A673 (cell line): ENCODE results near the gene PGC.

ENCODE experiments used
- EZH2 ChIP-seq: fragments of 200-600 bp; sonication (generic); IDR thresholded peaks from 2 replicates; pipeline ENCODE4 v1.6.1; 2017; ENCODE audit warnings: borderline replicate concordance, low read depth, mild to moderate bottlenecking, mixed read lengths, antibody characterized with exemption, low read length; ENCODE audit not compliant: poor library complexity, severe bottlenecking
- TF ChIP-seq, protein P1 (sequence below): fragments of 300-800, 200-600 bp; sonication (generic); conservative IDR thresholded peaks from 2 replicates; pipeline ENCODE4 v1.5.1; 2017; ENCODE audit warnings: low read depth, mild to moderate bottlenecking, antibody characterized with exemption, low read length, moderate library complexity, mixed read lengths

- TF ChIP-seq, protein P1, sequence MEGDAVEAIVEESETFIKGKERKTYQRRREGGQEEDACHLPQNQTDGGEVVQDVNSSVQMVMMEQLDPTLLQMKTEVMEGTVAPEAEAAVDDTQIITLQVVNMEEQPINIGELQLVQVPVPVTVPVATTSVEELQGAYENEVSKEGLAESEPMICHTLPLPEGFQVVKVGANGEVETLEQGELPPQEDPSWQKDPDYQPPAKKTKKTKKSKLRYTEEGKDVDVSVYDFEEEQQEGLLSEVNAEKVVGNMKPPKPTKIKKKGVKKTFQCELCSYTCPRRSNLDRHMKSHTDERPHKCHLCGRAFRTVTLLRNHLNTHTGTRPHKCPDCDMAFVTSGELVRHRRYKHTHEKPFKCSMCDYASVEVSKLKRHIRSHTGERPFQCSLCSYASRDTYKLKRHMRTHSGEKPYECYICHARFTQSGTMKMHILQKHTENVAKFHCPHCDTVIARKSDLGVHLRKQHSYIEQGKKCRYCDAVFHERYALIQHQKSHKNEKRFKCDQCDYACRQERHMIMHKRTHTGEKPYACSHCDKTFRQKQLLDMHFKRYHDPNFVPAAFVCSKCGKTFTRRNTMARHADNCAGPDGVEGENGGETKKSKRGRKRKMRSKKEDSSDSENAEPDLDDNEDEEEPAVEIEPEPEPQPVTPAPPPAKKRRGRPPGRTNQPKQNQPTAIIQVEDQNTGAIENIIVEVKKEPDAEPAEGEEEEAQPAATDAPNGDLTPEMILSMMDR = no peak
- TF ChIP-seq EZH2 = no peak
Observed at GRCh38 chr6:41720783-41721182, 26.4 kb downstream of the PGC start.
